ENCODE measurements around the gene PCDHB16.
A peak's percentile ranks its signal among the peaks of the same experiment; 100 is the strongest.
"Not testable (repeated sequence)": the region's sequence is repeated elsewhere in the genome, so short reads cannot be mapped to it uniquely, and the experiment has no call there.

DNA sequence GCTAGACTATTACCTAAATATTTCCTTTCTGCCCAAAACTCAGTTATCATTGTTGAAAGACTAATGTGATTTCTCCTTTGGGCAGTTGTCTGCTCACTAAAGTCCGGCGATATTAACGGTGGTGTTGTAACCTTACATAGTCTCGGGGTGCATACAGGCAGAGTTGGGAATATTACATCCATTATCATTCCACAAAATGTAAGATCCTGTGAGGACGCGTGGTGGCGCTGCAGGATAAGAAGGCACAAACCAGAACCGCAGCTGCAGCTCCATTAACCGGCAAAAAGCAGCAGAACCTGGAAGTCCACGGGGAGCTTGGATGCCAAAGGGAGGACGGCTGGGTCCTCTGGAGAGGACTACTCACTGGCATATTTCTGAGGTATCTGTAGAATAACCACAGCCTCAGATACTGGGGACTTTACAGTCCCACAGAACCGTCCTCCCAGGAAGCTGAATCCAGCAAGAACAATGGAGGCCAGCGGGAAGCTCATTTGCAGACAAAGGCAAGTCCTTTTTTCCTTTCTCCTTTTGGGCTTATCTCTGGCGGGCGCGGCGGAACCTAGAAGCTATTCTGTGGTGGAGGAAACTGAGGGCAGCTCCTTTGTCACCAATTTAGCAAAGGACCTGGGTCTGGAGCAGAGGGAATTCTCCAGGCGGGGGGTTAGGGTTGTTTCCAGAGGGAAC, 31.6 kb downstream of the PCDHB16 start, which contains the start of gene PCDHB13:
- TF ChIP-seq, protein P1, sequence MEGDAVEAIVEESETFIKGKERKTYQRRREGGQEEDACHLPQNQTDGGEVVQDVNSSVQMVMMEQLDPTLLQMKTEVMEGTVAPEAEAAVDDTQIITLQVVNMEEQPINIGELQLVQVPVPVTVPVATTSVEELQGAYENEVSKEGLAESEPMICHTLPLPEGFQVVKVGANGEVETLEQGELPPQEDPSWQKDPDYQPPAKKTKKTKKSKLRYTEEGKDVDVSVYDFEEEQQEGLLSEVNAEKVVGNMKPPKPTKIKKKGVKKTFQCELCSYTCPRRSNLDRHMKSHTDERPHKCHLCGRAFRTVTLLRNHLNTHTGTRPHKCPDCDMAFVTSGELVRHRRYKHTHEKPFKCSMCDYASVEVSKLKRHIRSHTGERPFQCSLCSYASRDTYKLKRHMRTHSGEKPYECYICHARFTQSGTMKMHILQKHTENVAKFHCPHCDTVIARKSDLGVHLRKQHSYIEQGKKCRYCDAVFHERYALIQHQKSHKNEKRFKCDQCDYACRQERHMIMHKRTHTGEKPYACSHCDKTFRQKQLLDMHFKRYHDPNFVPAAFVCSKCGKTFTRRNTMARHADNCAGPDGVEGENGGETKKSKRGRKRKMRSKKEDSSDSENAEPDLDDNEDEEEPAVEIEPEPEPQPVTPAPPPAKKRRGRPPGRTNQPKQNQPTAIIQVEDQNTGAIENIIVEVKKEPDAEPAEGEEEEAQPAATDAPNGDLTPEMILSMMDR (IDR thresholded peaks at IDR 0.05), result peak in 2 of 4 donors; percentile 15 to 29
- TF ChIP-seq POLR2A (IDR thresholded peaks at IDR 0.05), result not testable (repeated sequence)
